K562 (cell line): ENCODE results near the gene DNAJC17. TPM values are rescaled to one million over a fixed set of nuclear protein-coding genes. Genes with fewer than 3 reads are reported as not detected.

Source experiments
- ATAC-seq: fragments of 200-7000 bp; cut with Tn5 transposase; 3 replicates; pipeline ENCODE4 v1.9.1; 2020; ENCODE audit warnings: moderate library complexity
- BruUV-seq: library from RNA; stranded (reverse); fragments of 400-500 nt; replicated peaks from 2 replicates; lab custom pipeline; 2021; lab: Mats Ljungman, UMichigan
- CTCF ChIA-PET: fragments of 300-600 bp; formaldehyde crosslinking; extraction: SDS; loops from one replicate; lab custom pipeline; 2021; ENCODE audit warnings: low intra/inter-chr PET ratio; lab: Yijun Ruan, JAX
- POLR2A ChIA-PET: fragments of 300-600, 350-650 bp; sonication (Branson Sonifier 250); formaldehyde crosslinking; extraction: SDS; loops from one replicate; lab custom pipeline; 2021; ENCODE audit warnings: antibody characterized with exemption, inconsistent platforms; lab: Yijun Ruan, JAX
- DNase-seq, 4 experiments: peaks; one replicate each; pipeline versions ENCODE4 v3.0.0 to v3.0.0-alpha.2; 2011 to 2018; ENCODE audit warnings: low spot score in 3 of 4, mixed read lengths in 3 of 4; ENCODE audit errors: extremely low read depth in 1 of 4
- FAIRE-seq: peaks from 2 replicates; lab custom pipeline; 2011; peaks lifted over from hg19 to GRCh38; lab: Jason Lieb, UNC
- H2AFZ ChIP-seq: 2 replicates; pipeline ENCODE4 v1.6.0; 2011; ENCODE audit warnings: low read depth, low read length, control low read depth, inconsistent platforms
- H3K27ac ChIP-seq: fragments of 200-600 bp; 3 replicates; pipeline ENCODE4 v1.8.0; 2011; ENCODE audit warnings: low read depth, mild to moderate bottlenecking, control low read depth, inconsistent platforms, low read length, moderate library complexity, mixed read lengths; ENCODE audit errors: extremely low read depth
- H3K27me3 ChIP-seq, 2 experiments: fragments of 300-600 bp in 1 of 2; 2 replicates in 1 of 2; 3 replicates in 1 of 2; pipeline versions ENCODE4 v1.6.0 to v1.8.0; 2011; ENCODE audit warnings: inconsistent platforms in 2 of 2, low read length in 2 of 2, mild to moderate bottlenecking in 1 of 2, mixed read lengths in 1 of 2, moderate library complexity in 1 of 2; ENCODE audit not compliant: control insufficient read depth in 2 of 2, insufficient read depth in 2 of 2
- H3K36me3 ChIP-seq: fragments of 300-600 bp; 3 replicates; pipeline ENCODE4 v1.8.0; 2011; ENCODE audit warnings: mild to moderate bottlenecking, low read length, inconsistent platforms; ENCODE audit not compliant: control insufficient read depth, insufficient read depth
- H3K4me1 ChIP-seq, 2 experiments: fragments of 200-600 bp in 1 of 2; replicated peaks in 1 of 2; 2 replicates in 1 of 2; 3 replicates in 1 of 2; pipeline versions ENCODE4 v1.5.1 to v1.8.0; 2011; ENCODE audit warnings: inconsistent platforms in 2 of 2, low read length in 2 of 2, mild to moderate bottlenecking in 1 of 2, mixed read lengths in 1 of 2, moderate library complexity in 1 of 2; ENCODE audit not compliant: control insufficient read depth in 2 of 2, insufficient read depth in 2 of 2
- H3K4me2 ChIP-seq: 2 replicates; pipeline ENCODE4 v1.6.1; 2011; ENCODE audit warnings: low read length, control low read depth, inconsistent platforms, mixed read lengths; ENCODE audit not compliant: insufficient read depth
- H3K4me3 ChIP-seq: fragments of 200-600 bp; sonication (generic), shearing (Covaris generic); 2 replicates; pipeline ENCODE4 v1.5.1; 2016; ENCODE audit warnings: control low read depth, inconsistent platforms
- H3K79me2 ChIP-seq: fragments of 200-600 bp; 3 replicates; pipeline ENCODE4 v1.8.0; 2011; ENCODE audit warnings: low read length, inconsistent platforms; ENCODE audit not compliant: control insufficient read depth, insufficient read depth
- H3K9ac ChIP-seq, 2 experiments: 2 replicates each; pipeline versions ENCODE4 v1.6.0 to v1.6.1; 2011; ENCODE audit warnings: low read depth in 2 of 2, low read length in 2 of 2, control low read depth in 1 of 2, inconsistent platforms in 1 of 2, mild to moderate bottlenecking in 1 of 2, mixed read lengths in 1 of 2; ENCODE audit not compliant: insufficient read depth in 1 of 2
- H3K9me1 ChIP-seq: one replicate; pipeline ENCODE4 v1.6.0; 2011; ENCODE audit warnings: inconsistent platforms, mild to moderate bottlenecking, low read length, moderate library complexity; ENCODE audit not compliant: control insufficient read depth, insufficient read depth
- H3K9me3 ChIP-seq: replicated peaks from 2 replicates; pipeline ENCODE4 v1.5.1; 2011; ENCODE audit warnings: low read depth, low read length, inconsistent platforms; ENCODE audit not compliant: control insufficient read depth, insufficient read depth
- H4K20me1 ChIP-seq: replicated peaks from 2 replicates; pipeline ENCODE4 v1.6.1; 2011; ENCODE audit warnings: low read length, inconsistent platforms, mixed read lengths; ENCODE audit not compliant: control insufficient read depth, insufficient read depth
- ASH1L ChIP-seq: fragments of 450-650 bp; IDR thresholded peaks from 2 replicates; pipeline ENCODE4 v1.6.1; 2018; ENCODE audit warnings: borderline replicate concordance, mild to moderate bottlenecking, low read depth; ENCODE audit not compliant: partially characterized antibody
- GTF2E2 ChIP-seq: fragments of 200-800 bp; sonication (Bioruptor generic); IDR thresholded peaks from 2 replicates; pipeline ENCODE4 v1.6.1; 2016; ENCODE audit warnings: missing genetic modification characterization, missing compliant biosample characterization
- HNRNPL ChIP-seq: fragments of 200-400 bp; formaldehyde crosslinking; IDR thresholded peaks from 2 replicates; pipeline ENCODE4 v1.6.1; 2017; ENCODE audit warnings: low read depth, mild to moderate bottlenecking, low read length
- KDM4B ChIP-seq, 2 experiments: fragments of 450-650 bp in 1 of 2; sonication (generic) in 1 of 2; IDR thresholded peaks; 2 replicates each; pipeline ENCODE4 v1.6.1; 2016 to 2017; ENCODE audit warnings: borderline replicate concordance in 2 of 2, antibody characterized with exemption in 1 of 2, low read depth in 1 of 2, mild to moderate bottlenecking in 1 of 2
- SMARCB1 ChIP-seq: IDR thresholded peaks from 2 replicates; pipeline ENCODE4 v1.6.1; 2011; ENCODE audit warnings: improper control_type of control experiment, low read depth; ENCODE audit not compliant: insufficient read length
- SP2 ChIP-seq: IDR thresholded peaks from 2 replicates; pipeline ENCODE4 v1.6.1; 2011; ENCODE audit warnings: mild to moderate bottlenecking, low read depth, low read length, moderate library complexity; ENCODE audit not compliant: poor library complexity, severe bottlenecking; ENCODE audit errors: extremely low read depth
- TAF15 ChIP-seq: fragments of 200-400 bp; formaldehyde crosslinking; IDR thresholded peaks from 2 replicates; pipeline ENCODE4 v1.6.1; 2017; ENCODE audit warnings: mild to moderate bottlenecking, low read depth, low read length, moderate library complexity
- WGBS: fragments of 100-300 bp; shearing (Covaris generic); methylation state at CpG from one replicate; pipeline ENCODE4 v1.1.6; 2016; ENCODE audit warnings: low coverage, mixed read lengths; ENCODE audit not compliant: insufficient coverage; ENCODE audit errors: missing lambda C conversion rate; 5-methylcytosine and 5-hydroxymethylcytosine counted together
- in situ Hi-C: fragments of 300-500 bp; cut with MboI; formaldehyde crosslinking; loops from 4 replicates; pipeline ENCODE4 v1.15.0; 2018; ENCODE audit warnings: inconsistent platforms, mixed read lengths
- intact Hi-C: fragments of 100-400 bp; cut with micrococcal nuclease; formaldehyde crosslinking; loops from 2 replicates; pipeline ENCODE4 v1.14.2; 2022
- polyA plus RNA-seq, 8 experiments: library from polyadenylated mRNA; depleted of rRNA in 4 of 8; stranded (reverse) in 5 of 8; unstranded in 3 of 8; fragments of >200 nt; fragmentation: Nextera tagmentation in 2 of 8; fragmentation: Illumina TruSeq in 1 of 8; extraction: Ambion mirVana in 2 of 8; extraction: Trizol in 1 of 8; gene quantifications; 2 replicates each; pipeline versions ENCODE4 v1.2.1 to v1.2.3, GENCODE V29; 2011 to 2014; ENCODE audit warnings: inconsistent platforms in 1 of 8, missing spikeins in 1 of 8
- total RNA-seq, 7 experiments: library from RNA; depleted of rRNA in 6 of 7; stranded (reverse); fragments of >200 nt in 6 of 7; fragmentation: Illumina TruSeq in 2 of 7; extraction: Trizol in 2 of 7; gene quantifications; 2 replicates each; pipeline versions ENCODE4 v1.2.1 to v1.2.3, GENCODE V29; 2011 to 2021; ENCODE audit warnings: low replicate concordance in 1 of 7

Gene DNAJC17
- total and polyA plus RNA-seq, 9 of the 15 experiments (the other 6 are each of a cell fraction or from before 2014, with no cell fraction given), result 2.4 to 79.4 (median 44.2) TPM

DNA sequence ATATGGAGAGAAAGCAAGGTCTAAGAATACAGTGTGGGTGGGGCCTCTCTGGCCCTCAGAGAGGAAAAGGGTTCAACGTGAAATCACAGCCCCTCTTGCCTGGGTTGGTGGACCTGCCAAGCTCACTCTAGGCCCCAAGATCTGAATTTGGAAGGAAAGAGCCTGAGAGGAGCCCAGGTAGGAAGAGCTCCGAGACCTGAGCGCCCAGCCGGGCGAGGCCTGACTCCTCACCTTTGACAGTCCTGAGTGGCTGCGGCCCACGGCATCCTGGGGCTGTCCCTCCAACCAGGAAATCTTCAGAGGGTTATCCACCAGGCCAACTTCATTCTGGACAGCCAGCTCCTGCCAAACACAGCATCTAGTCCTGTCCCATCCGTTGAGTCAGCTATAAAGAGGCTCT is 33.8 kb downstream of the DNAJC17 start:
- TF ChIP-seq SMARCB1 (no peak), KDM4B (IDR thresholded peaks at IDR 0.05; ENCODE audit: borderline replicate concordance in 2 of 2, low read depth in 1 of 2) (no peak), ASH1L (no peak), GTF2E2 (no peak), TAF15 (no peak), SP2 (no peak), HNRNPL (no peak)
- TF ChIP-seq, all 486 proteins: peak for 0
- Histone ChIP-seq H3K4me3 (no peak overlapping the region), H3K9ac (no peak overlapping the region), H3K27ac (no peak overlapping the region), H3K79me2 (no peaks in the 10 kb centered on the region), H3K27me3 (no peaks in the 10 kb centered on the region), H3K9me3 (no peaks in the 10 kb centered on the region), H3K4me1 (peaks cover 10 to 26% of the 10 kb centered on the region in 2 experiments; a peak in 4 of 5 replicates), H3K9me1 (no peaks in the 10 kb centered on the region), H3K36me3 (peaks cover 53% of the 10 kb centered on the region; the same call in 2 of the 3 replicates), H3K4me2 (no peak overlapping the region), H4K20me1 (no peaks in the 10 kb centered on the region), H2AFZ (no peak overlapping the region)
- FAIRE-seq (no peak), ATAC-seq (no peak), DNase-seq (no peak)
- CTCF ChIA-PET, result interaction anchor here (0.6 kb wide), 1 partner anchor 184 kb away, joined by 3 read pairs; no protein-coding TSS in a partner anchor
- in situ Hi-C loops (no loop called here), intact Hi-C loops (no loop called here)
- WGBS, result 79% methylated on average over 8 of the region's 8 CpGs
- POLR2A ChIA-PET, result interaction anchor here (0.6 to 2.2 kb wide), 5 partner anchors 9 to 445 kb away, joined by 3 to 9 read pairs (median 3); partner anchors contain the start of gene GCHFR
- no TSS peak for BruUV-seq
